ELF-1 (cell line): ENCODE measurements around the gene IER2.
"Not testable (repeated sequence)": the region's sequence is repeated elsewhere in the genome, so short reads cannot be mapped to it uniquely, and the experiment has no call there.

Source experiments
- DNase-seq: peaks from one replicate; pipeline ENCODE4 v3.0.0-alpha.2; 2016; ENCODE audit warnings: low read depth, low spot score

The IER2 gene

GRCh38 chr19:13163609-13164342, 13.6 kb downstream of the IER2 start:
- DNase-seq = peak; percentile 94

GRCh38 chr19:13164343-13165161, 14.3 kb downstream of the IER2 start:
- DNase-seq = peak; percentile 98

GRCh38 chr19:13165162-13165997, 15.2 kb downstream of the IER2 start:
- peak; percentile 84 for DNase-seq

GRCh38 chr19:13166151-13166550, 15.9 kb downstream of the IER2 start:
- DNase-seq = not testable (repeated sequence)

GRCh38 chr19:13169769-13170168, 19.6 kb downstream of the IER2 start:
- DNase-seq = peak; percentile 91

- no peak for DNase-seq
Measured at GRCh38 chr19:13171146-13171545, 20.9 kb downstream of the IER2 start.

GRCh38 chr19:13172346-13173138, 22.3 kb downstream of the IER2 start:
- no peak for DNase-seq

GRCh38 chr19:13173139-13173737, 23.0 kb downstream of the IER2 start:
- DNase-seq = no peak

GRCh38 chr19:13176345-13176744, 26.1 kb downstream of the IER2 start:
- no peak for DNase-seq

GRCh38 chr19:13177584-13177983, 27.4 kb downstream of the IER2 start:
- DNase-seq = not testable (repeated sequence)

GRCh38 chr19:13178291-13178690, 28.1 kb downstream of the IER2 start:
- DNase-seq = not testable (repeated sequence)

GRCh38 chr19:13181747-13182388, 31.7 kb downstream of the IER2 start:
- DNase-seq = no peak

GRCh38 chr19:13184926-13185325, 34.7 kb downstream of the IER2 start:
- DNase-seq = not testable (repeated sequence)

- peak; percentile 41 for DNase-seq
Measured at GRCh38 chr19:13185763-13186657, 35.8 kb downstream of the IER2 start.

GRCh38 chr19:13186688-13187087, 36.5 kb downstream of the IER2 start:
- DNase-seq = not testable (repeated sequence)

- DNase-seq = no peak
Measured at GRCh38 chr19:13187419-13187818, 37.2 kb downstream of the IER2 start.

GRCh38 chr19:13189600-13189999, 39.4 kb downstream of the IER2 start:
- peak; percentile 47 for DNase-seq

GRCh38 chr19:13190781-13191540, 40.8 kb downstream of the IER2 start:
- no peak for DNase-seq
